ENCODE results near the gene PARVG.

DNA sequence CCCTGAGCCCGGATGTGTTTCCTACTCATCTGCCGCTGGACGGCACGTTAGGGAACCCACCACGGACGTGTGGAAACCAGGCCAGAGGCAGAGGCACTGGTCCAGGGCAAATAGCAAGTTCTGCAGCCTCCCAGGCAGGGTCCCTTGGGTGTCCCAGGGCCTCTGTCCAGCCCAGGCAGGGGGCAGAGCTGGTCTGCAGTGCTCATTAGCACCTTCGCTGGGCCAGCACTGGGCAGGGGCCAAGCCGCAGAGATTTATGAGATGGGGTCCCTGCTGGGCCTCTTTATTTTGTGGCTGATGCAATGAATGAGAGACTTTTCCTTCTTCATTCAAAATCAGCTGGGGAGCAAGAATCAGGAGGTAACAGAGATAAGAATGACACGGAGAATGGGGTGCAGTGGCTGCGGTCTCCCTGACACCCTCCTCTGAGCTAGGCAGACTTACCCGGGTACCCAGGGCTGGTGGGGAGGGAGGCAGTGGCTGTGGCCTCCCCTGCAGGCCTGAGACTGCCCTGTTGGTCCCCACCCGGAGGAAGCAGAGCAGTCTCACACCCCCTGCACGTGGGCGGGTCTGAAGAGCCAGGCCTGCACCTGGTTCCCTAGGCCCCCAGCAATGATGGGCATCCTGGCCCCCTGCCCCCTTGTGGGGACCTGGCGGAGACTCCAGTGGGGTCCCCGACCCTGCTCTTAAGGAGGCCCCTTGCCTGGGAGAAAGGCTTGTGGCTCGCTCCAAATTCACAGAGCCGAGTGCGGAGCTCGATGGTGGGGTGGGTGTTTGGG is 14.0 kb upstream of the PARVG start:
- no peak for TF ChIP-seq MAFG (CRISPR knock-in tag; IDR thresholded peaks at IDR 0.05)
- TF ChIP-seq, protein P1, sequence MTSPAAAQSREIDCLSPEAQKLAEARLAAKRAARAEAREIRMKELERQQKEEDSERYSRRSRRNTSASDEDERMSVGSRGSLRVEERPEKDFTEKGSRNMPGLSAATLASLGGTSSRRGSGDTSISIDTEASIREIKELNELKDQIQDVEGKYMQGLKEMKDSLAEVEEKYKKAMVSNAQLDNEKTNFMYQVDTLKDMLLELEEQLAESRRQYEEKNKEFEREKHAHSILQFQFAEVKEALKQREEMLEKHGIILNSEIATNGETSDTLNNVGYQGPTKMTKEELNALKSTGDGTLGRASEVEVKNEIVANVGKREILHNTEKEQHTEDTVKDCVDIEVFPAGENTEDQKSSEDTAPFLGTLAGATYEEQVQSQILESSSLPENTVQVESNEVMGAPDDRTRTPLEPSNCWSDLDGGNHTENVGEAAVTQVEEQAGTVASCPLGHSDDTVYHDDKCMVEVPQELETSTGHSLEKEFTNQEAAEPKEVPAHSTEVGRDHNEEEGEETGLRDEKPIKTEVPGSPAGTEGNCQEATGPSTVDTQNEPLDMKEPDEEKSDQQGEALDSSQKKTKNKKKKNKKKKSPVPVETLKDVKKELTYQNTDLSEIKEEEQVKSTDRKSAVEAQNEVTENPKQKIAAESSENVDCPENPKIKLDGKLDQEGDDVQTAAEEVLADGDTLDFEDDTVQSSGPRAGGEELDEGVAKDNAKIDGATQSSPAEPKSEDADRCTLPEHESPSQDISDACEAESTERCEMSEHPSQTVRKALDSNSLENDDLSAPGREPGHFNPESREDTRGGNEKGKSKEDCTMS (CRISPR knock-in tag; conservative IDR thresholded peaks at IDR 0.05) = no peak
- TF ChIP-seq GABPA (IDR thresholded peaks at IDR 0.05; ENCODE audit: low read depth, low read length) = no peak
- TF ChIP-seq GABPA (CRISPR knock-in tag; IDR thresholded peaks at IDR 0.05; ENCODE audit: low read depth) = no peak
- TF ChIP-seq ZFP1 (CRISPR knock-in tag; IDR thresholded peaks at IDR 0.05) = no peak
- TF ChIP-seq ZNF75D (CRISPR knock-in tag; IDR thresholded peaks at IDR 0.05; ENCODE audit: borderline replicate concordance) = no peak
- TF ChIP-seq ZNF260 (CRISPR knock-in tag; IDR thresholded peaks at IDR 0.05; ENCODE audit: borderline replicate concordance, low read depth) = no peak
- TF ChIP-seq, protein P2, sequence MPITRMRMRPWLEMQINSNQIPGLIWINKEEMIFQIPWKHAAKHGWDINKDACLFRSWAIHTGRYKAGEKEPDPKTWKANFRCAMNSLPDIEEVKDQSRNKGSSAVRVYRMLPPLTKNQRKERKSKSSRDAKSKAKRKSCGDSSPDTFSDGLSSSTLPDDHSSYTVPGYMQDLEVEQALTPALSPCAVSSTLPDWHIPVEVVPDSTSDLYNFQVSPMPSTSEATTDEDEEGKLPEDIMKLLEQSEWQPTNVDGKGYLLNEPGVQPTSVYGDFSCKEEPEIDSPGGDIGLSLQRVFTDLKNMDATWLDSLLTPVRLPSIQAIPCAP (CRISPR knock-in tag; IDR thresholded peaks at IDR 0.05; ENCODE audit: low read depth) = no peak
- TF ChIP-seq ZSCAN12 (CRISPR knock-in tag; IDR thresholded peaks at IDR 0.05) = no peak
- TF ChIP-seq NR1H2 (CRISPR knock-in tag; IDR thresholded peaks at IDR 0.05; ENCODE audit: borderline replicate concordance, low read depth) = no peak
